GM06990 (cell line): ENCODE results near the gene CCNK.

ENCODE experiments used
- DNase-seq: peaks from one replicate; pipeline ENCODE4 v3.0.0-alpha.2; 2011; ENCODE audit not compliant: insufficient read length; ENCODE audit errors: extremely low read depth
- H3K27me3 ChIP-seq: replicated peaks from 2 replicates; pipeline ENCODE4 v1.6.0; 2011; ENCODE audit warnings: low read length; ENCODE audit not compliant: control insufficient read depth, insufficient read depth
- H3K36me3 ChIP-seq: 2 replicates; pipeline ENCODE4 v1.5.1; 2011; ENCODE audit warnings: low read length; ENCODE audit not compliant: control insufficient read depth, insufficient read depth
- H3K4me3 ChIP-seq: replicated peaks from 2 replicates; pipeline ENCODE4 v1.5.1; 2011; ENCODE audit warnings: low read depth, mild to moderate bottlenecking, control low read depth, low read length
- CTCF ChIP-seq: IDR thresholded peaks from 2 replicates; pipeline ENCODE4 v1.5.1; 2011; ENCODE audit warnings: low read length, control low read depth, mild to moderate bottlenecking, inconsistent platforms; ENCODE audit not compliant: insufficient read depth, poor library complexity, severe bottlenecking

CCNK gene

GRCh38 chr14:99541677-99542470, 60.7 kb downstream of the CCNK start:
- no peaks in the 10 kb centered on the region for H3K36me3 ChIP-seq
- H3K27me3 ChIP-seq = no peaks in the 10 kb centered on the region; the same call in 1 of the 2 replicates
- H3K4me3 ChIP-seq = no peak overlapping the region
- TF ChIP-seq CTCF = no peak
- DNase-seq = no peak

GRCh38 chr14:99542566-99542965, 61.4 kb downstream of the CCNK start:
- Histone ChIP-seq H3K27me3 (no peaks in the 10 kb centered on the region; the same call in 1 of the 2 replicates), H3K36me3 (no peaks in the 10 kb centered on the region), H3K4me3 (no peak overlapping the region)
- TF ChIP-seq CTCF = no peak
- no peak for DNase-seq

- no peak overlapping the region for H3K4me3 ChIP-seq
- H3K27me3 ChIP-seq = no peaks in the 10 kb centered on the region; the same call in 1 of the 2 replicates
- TF ChIP-seq CTCF = no peak
- no peak for DNase-seq
- H3K36me3 ChIP-seq = no peaks in the 10 kb centered on the region
Measured at GRCh38 chr14:99543370-99543769, 62.2 kb downstream of the CCNK start.

GRCh38 chr14:99543985-99544384, 62.8 kb downstream of the CCNK start:
- no peak for DNase-seq
- TF ChIP-seq CTCF = no peak

GRCh38 chr14:99544991-99545390, 63.8 kb downstream of the CCNK start:
- Histone ChIP-seq H3K4me3 (no peak overlapping the region), H3K36me3 (no peaks in the 10 kb centered on the region), H3K27me3 (no peaks in the 10 kb centered on the region; the same call in 1 of the 2 replicates)
- DNase-seq = no peak
- TF ChIP-seq CTCF = no peak

More at GRCh38 chr14:99543985-99544384, 62.8 kb downstream of the CCNK start:
- H3K27me3 ChIP-seq = no peaks in the 10 kb centered on the region; the same call in 1 of the 2 replicates
- no peak overlapping the region for H3K4me3 ChIP-seq
- H3K36me3 ChIP-seq = no peaks in the 10 kb centered on the region
